Epidermal melanocyte (primary cell): ENCODE data around the gene CRMP1.

Experiments
- DNase-seq: peaks from one replicate; pipeline ENCODE4 v3.0.0; 2011; ENCODE audit warnings: low spot score; ENCODE audit not compliant: insufficient read length

The CRMP1 gene

DNA sequence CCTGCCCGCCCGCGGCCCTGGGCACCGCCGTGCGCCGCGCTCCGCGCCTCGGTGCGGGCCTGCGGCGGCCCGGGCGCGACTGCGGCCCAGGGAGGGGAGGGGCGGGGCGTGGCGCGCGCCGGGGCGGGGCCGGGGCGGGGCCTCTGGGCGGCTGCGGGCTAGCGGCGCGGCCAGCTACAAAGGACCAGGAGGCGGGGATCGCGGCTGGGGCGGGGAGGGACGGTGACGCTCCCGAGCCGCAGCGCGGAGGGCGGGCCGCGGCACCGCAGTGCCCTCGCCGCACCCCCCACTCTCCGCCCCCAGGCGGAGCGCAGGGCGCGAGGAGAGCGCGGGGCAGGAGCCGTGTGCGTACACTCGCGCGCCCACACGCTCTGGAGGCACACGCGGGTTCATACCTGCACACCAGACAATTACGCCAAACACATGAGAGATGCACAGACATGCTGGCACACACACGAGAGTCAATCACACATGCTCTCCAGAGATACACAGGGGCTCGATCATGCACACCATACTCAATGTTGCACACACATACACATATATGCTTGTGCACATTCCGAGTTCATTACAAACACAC is at the start of gene CRMP1:
TSS of gene CRMP1 (minus strand) at position 83 of the 577 bp plus-strand sequence. CDS start 117 bp downstream, outside the sequence.
- DNase-seq, result no peak

DNA sequence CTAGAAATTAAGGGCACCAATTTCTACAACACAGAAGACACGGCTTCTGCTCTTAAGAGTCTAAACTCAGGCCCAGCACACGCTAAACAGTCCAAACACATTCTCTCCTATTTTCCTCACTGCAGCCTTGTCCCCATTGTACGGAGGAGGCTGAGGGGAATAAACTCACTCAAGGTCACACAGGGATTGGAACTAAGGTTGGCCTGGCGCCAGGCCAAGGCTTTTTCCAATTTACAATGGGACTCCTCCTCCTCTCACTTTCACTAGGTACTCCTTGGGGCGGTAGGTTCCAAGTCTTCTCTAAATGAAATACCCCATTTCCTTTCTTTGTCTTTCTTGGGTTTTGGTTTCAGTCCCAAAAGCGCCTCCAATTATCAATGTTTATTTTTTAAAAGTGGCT is 48.7 kb upstream of the CRMP1 start:
- no peak for DNase-seq

DNA sequence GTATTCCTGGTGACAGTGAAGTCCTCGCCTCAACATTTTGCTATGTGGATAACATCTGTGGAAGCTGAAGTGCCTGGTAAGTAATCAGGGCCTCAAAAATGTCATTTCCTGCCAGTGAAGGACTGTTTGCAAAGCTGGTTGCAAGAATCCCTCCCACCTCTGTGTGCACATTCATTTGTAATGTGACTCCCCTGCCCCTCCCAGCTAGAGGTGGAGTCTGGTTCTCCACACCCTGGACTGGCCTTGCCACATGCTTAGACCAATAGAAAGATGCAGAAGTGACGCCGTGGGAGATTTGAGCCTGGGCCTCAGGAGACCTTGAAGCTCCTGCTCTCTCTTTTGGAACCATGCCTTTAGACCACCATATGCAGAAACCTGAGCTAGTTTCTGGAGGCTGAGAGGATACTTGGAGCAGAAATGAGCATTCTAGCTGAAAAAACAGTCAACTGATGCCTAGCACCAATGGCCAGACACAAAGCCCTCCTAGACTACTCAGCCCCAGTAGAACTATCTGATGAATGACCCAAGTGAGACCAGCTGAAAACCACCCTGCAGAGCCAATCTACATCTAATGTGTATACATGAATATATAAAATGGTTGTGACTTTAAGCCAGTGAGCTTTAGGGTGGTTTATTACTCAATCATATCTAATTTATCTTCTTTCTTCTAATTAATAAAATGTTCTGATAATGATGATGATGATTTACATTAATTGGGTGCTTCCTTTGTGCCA is 47.8 kb upstream of the CRMP1 start:
- DNase-seq, result no peak

DNA sequence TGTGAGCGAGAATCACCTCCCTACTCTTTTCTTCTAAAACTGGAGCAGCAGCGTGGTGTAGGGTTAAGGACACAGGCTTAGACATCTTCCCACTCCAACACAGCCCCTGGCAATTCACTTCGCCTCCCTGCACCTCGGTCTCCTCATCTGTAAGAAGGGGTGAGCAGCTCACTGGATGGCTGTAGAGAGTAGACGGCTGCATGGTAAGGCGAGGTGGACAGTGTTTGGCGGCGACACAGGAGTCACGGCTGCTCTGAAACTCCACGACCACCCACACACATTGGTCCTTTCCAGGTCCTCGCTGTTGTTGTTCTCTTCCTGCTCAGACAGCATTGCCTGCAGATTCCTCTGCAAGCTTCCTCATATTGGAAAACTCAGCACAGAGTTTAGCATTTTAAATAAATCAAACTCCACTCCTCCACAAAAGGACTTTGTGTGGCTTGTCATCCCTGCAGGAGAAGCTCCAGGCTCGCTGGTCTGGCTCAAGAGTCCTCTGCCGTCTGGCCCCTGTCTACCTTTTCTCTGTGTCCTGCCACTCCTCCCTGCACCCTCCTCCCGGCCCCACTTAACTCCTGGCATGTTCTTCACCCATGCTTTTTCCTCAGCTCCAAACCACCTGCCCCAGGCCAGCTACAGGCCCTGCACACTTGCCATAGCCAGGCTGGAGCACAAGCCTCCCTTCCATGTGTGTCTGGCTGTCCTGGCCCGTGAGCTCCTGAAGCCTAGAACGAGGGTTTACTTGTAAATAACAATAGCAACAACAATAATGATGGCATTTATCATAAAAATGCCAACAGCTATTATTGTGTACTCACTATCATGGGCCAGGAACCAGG is 41.3 kb upstream of the CRMP1 start:
- DNase-seq, result no peak

DNA sequence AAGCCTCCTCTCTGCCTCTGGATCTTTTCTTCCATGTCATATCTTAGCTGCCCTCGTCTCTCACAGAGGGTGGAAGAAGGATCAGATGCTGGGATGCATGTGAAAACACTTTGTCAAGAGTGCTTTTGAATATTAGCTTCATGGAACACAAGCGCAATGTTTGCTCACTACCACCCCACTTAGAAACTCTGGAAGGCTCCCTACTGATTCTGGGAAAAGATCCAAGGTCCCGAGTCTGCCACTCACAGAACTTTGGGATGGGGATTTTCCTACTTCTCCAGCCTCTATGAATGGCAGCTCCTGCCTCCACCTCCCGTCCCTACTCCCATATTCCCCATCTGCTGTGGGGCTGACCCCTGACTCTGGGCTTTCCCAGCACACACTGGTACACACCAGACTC is 40.2 kb upstream of the CRMP1 start:
- DNase-seq, result no peak

DNA sequence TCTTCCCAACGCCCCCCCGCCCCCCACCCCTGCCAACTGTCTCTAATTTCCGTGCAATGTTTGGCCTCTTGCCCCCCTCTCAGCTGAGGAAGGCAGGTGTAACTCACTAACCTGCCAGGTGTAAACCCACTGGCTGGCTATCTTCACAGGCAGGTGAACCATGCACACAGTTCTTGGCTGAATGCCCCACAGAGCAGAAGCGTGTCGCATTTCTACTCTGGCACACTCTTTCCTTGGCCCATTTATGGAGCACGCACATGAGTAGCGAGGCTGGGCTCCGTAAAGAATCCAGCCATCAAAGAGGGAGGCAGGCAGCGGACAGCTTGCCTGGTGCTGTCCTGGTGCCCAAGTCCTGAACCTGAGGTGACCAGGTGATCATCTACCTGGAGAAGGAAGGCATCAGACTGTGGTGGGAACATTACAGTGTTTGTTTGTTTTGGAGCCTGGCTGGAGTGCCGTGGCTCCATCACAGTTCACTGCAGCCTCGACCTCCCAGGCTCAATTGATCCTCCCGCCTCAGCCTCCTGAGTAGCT is 39.2 kb upstream of the CRMP1 start:
- no peak for DNase-seq

DNA sequence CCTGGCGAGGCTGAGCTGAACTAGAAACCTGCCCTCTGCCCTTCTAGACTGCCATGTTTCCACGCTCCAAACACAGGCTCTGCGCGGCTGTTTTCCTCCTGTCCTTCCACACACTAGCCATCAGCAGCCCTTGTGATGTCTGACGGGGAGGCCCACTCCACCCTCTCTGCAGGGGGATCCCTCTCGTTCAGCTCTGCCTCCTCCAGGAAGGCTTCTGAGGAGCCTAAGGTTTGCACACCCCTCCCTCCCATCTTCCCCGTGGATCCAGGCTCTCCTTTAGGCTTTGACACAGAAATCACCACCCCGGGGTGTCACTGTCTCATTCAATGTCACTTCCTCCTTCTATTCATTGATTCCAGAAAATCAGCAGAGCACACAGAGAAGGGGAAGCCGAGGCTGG is 38.6 kb upstream of the CRMP1 start:
- no peak for DNase-seq

DNA sequence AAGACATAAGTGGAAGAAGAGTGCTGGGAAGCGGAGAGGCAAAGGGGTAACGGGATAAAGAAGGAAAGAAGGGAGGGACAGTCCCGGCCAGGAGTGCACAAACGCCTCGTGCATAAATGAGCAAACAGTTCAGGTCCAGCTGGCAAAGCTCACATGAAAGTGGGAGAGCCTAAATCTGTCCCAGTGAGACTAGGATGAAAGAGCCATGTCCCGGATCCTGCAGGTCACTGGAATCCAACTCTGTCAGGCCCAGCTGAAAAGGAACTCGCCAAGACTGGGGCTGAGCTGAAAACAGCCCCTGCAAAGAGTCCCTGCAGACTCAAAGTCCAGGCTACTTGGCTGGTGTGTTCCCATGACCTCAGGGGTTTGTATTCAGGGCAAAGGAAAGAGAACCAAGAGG is 38.0 kb upstream of the CRMP1 start:
- no peak for DNase-seq

DNA sequence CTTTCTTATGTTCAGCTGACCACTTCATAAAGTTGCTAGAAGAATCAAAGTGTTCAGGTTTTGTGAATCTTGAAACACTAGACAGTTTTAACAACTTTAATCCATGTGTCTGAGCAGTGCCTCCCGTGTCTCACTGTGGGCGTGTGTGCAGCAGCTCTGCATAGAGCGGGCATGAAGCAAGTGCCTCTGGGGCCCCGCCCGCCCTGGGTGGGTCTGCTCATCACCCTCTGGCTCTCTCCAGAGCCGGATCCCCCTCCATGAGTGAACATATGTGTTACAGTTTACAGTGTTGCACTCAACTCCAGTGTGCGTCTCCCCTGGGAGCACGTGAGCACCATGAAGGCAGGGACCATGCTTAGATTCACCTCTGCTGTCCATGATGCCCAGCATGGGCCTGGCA is 37.6 kb upstream of the CRMP1 start:
- no peak for DNase-seq

DNA sequence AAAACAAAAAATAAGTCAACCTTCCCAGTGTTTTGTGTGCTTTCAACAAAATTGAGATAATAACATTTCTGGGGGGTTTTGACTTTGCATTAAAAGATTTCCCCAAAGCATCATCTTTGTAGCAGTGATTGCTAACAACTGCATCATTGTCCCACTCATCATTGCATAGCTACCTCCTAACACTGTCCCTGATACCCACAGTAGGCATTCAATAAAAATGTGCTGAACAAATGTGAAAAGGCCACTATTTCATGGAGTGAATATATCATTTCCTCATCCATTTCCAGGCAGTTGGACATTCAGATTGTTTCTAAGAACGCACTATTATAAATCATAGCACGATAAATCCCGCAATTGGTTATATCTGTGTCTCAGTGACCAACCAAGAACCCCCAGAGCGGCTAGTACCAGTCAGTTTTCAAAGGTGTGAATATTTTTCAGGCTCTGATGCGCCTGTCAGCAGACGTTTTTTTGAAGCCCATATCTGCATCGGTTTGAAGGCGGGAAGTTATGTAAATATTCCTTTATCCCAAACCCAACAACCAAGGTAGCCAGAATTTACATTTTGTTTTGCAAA is 36.0 kb upstream of the CRMP1 start:
- DNase-seq, result no peak

DNA sequence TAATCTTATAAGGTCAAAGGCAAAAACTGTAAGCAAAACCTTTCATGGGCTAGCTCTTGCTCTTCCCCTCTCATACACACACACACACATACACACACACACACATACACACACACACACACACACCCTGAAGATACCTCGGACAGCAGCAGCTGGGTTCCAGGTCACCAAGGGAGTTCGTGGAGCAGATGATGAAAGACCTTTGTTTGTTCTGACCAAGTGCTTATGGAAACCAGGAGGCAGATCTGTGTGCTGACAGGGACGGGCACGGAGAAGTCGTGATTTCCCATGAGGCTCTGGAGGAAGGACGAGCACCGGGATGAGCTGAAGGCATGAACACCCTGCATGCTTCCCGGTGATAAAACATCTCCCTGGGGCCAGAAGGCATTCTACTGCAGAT is 35.4 kb upstream of the CRMP1 start:
- no peak for DNase-seq

DNA sequence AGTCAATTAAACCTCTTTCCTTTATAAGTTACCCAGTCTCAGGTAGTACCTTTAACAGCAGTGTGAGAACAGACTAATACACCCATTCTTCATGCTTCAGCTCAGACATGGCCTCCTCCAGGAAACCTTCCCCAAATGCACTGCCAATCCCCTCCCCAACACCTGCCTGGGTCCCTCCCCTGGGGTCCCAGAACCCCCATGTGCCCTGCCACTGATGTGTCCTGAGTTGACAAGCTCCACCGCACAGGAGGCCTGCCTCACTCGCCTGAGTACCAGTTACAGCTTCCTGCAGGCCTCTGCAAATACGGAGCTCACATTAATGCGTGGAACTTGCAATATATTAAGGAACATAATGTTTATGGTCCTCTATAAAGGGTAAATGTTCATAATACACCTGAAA is 34.9 kb upstream of the CRMP1 start:
- no peak for DNase-seq

DNA sequence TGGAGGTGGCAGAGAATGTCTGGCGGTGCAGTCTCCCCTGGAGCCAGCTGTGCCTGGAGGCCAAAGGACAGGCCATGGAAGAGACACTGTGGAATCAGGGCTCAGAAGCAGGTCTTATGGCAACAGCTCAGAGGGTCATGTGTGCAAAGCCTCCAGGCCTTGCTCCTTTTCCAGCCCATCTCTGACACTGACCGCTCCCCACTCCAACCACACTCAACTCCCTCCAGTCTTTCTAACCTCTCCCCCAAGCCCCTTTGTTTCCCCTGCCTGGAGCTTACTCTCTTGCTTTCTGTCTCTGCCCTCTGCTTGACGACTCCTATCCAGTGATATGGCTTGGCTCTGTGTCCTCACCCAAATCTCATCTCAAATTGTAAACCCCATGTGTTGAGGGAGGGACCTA is 34.2 kb upstream of the CRMP1 start:
- no peak for DNase-seq

DNA sequence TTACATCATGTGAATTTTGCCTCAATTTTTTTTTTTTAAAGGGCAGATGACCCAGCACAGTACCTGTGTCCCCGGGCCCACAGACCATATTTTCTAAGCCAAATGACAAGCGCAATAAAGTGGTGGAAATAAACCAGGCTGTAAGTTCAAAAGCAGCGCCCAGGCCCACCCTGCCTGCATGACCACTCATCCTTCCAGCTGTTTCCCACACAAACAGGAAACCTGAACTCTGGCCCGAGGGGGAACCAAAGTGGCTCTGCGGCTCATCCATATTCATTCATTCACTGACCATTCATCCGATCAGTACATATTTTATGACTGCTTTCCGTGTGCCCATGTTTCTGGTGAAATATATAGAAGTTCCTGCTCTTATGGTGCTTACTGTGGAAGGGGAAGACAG is 33.7 kb upstream of the CRMP1 start:
- DNase-seq, result no peak

DNA sequence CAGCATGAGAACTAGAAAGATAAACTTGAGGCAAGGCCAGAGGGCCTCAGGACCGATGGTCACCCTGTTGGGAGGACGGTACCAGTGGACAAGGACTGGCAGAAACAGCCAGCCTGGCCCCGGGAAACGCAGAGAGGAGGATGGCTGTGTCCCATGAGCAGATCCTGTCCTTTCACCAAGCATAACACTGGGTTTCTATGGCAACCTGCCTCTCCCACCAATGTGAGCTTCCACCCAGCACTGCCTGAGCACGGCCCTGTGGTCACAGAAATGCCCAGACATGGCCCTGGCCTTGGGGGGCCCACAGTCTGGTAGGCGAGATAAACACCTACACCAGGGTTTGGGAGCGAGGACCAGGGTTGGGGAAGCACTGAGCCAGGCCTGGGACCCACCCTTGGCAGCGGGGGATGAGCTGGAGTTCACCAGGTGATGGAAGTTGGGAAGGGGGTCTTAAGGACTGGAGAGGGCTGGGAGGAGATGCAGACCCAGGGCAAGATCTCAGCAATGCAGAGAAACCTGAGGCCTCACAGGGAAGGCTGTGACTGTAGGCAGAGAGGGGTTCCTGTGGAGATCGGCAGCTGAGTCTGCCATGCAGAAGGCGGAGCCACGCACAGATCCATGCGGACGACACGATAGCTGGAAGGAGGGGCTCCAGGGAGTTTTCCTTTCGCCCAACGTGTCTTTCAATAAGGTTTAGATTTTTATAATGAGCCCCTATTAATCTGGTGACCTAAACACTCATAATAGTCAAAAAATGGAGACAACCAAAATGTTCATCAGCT is 32.7 kb upstream of the CRMP1 start:
- DNase-seq, result no peak

DNA sequence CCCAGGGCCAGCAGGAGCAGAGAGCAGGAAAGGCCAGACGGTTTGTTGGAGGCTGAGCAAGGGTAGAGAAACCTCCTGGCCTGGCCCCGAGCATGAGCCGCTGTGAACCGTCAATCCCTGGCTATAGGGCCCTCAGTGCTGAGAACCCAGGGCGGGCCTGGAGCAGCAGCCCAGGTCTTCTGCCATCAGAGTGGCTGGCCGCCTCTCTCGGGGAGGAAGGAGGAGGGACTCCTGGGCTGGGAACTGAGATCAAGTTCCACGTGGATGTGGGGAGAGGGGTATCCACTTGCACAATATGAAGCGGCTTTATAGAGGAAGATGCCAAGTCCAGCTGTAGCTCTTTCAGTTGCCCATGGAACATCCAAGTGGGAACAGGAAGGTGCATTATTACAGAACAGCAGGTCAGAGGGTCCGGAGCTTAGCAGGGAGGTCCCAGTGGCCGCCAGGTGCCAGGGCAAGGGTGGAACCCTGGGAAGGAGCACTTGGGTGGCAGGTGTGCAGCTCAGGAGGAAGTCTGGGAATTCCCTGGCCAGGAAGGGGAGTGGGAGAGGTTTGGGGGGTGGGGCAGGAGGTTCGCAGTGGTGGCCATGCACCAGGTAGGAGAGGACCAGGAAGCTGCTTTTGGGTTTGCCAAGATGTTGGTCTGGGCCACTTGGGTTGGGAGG is 31.7 kb upstream of the CRMP1 start:
- DNase-seq, result no peak

DNA sequence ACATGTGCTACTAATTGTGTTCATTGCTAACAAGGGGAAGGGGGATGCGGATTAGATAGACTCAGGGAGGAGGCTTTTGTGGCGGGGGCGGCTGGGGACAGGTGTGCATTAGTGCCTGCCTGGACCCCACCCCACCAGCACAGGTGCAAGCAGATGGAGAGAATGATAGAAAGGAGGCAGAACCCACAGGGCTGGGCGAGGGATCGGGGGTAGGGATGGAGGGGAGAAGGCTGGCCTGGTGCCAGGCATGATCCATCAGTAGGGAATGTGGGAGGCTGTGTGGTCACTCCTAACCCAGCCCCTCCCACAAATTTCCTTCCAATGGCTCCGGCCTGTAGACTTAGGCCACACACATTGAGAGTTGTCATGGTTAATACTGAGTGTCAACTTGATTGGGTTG is 30.5 kb upstream of the CRMP1 start:
- DNase-seq, result no peak

DNA sequence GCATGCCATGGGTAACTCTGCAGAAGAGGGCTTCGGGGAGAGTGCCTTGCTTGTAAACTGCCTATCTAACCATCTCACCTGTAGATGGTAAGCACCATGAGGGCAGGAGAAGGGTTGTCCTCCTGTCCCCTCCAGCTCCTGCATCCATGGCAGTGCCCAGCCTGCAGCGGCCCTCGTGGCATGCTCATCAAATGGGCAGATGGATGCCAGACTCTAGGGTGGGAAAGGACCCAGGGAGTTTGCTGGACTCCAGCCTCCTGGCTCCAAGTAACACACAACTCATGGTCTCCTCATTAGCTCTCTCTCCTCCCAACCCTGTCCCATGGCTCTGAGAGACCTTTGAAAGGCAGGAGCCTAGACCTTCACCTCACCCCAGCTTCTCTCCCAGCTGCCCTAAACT is 29.7 kb upstream of the CRMP1 start:
- no peak for DNase-seq

DNA sequence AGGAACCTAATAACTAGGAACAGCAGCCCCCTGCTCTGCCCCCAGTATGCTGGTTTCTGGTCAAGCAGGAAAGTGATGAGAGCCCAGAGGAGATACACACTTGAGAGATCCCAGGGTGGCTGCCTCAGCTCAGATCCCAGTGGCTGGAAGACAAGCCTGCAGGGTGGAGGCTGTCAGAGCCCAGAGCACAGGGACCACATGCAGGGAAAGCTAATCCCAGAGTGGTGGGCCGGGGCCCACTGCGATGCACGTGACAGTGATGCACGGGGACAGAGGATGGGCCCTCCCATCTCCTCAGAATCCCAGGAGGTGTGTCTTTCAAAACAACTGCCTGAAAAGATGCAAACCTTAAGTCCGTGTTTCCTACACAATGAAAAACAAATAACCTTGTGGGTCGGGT is 29.1 kb upstream of the CRMP1 start:
- no peak for DNase-seq

DNA sequence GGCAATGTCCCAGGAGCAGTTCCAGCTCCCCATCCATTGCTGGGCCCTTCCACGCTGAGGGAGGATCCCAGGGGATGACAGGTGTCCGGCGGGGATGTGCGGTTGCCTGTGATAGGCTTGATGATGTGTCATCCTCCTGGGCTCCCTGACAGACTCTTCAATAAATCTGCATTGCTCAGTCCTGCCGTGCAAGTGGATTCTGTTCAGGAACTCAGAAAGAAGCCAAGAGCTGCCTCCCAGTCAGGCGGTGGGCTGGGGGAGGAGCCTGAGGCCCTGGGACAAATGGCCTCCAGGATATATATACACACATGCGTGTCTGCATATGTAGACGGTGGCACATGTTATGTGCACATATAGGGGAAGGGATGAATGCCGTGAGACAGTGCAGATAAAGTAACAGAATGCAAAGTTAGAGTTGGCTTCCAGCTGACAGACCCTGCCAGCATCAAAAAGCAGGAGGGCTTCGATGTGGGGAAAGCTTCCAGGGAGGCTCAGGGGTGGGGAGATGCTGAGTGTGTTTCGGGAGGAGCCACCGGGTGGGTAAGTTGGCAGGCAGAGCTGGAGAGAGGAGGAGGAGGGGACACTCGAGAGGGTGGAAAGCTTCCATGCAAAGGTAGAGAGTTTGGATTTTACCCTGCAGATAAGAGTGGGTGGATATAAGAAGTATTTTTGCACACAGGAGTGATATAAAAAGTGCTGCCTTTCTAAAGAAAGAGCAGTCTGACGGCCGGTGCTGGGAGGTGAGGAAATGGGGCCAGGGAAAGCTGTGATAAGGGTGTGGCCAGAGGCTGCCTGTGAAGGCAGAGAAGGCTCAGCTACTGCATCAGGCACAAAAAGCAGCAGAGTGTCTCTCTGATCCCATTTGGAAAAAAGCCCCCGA is 28.5 kb upstream of the CRMP1 start:
- DNase-seq, result no peak
